ENCODE results near the gene DNAH2. TPM values are rescaled to one million over a fixed set of nuclear protein-coding genes. Genes with fewer than 3 reads are reported as not detected.

Gene DNAH2
- total and polyA plus RNA-seq, 2 of the 13 experiments (the other 11 are each of a cell fraction or from before 2014, with no cell fraction given): not detected

DNA sequence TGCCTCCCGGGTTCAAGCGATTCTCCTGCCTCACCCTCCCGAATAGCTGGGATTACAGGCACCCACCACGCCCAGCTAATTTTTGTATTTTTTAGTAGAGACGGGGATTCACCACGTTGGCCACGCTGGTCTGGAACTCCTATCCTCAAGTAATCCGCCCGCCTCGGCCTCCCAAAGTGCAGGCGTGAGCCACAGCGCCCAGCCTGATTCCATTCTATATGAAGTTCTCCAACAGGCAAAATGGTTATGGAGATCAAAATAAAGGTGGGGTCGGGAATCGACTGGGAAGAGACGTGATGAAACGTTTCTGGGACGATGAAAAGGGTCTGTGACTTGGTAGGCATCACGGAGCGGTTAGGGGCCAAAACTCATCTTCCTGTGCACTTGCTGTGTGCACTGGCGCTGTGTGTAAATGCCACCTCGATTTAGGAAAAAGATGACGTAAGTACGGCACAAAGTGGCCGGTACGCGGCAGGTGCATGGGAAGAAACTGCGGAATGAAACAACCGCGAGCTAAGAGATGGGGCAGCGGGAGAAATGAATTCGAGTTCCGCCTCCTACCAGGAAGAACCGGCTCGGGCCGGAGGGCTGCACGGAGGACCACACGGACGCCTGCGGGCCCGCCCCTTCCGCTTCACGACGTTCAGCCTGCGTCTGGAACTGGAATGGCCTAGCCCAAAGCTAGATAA is 31.9 kb upstream of the DNAH2 start (continued):
- TF ChIP-seq ZNF776 (CRISPR knock-in tag; IDR thresholded peaks at IDR 0.05) (no peak), ZNF644 (CRISPR knock-in tag; IDR thresholded peaks at IDR 0.05; ENCODE audit: low read depth) (no peak), RXRA (CRISPR knock-in tag; IDR thresholded peaks at IDR 0.05) (no peak), CBFB (CRISPR knock-in tag; IDR thresholded peaks at IDR 0.05) (no peak), FOXP1 (IDR thresholded peaks at IDR 0.05) (no peak), FOXP1 (CRISPR knock-in tag; IDR thresholded peaks at IDR 0.05) (0 out of 2 replicates have a peak, but pooled peaks have one; percentile 9), GABPB1 (CRISPR knock-in tag; IDR thresholded peaks at IDR 0.05) (peak; percentile 93), ZNF224 (CRISPR knock-in tag; IDR thresholded peaks at IDR 0.05) (no peak), CCDC6 (CRISPR knock-in tag; IDR thresholded peaks at IDR 0.05) (no peak), MZF1 (CRISPR knock-in tag; IDR thresholded peaks at IDR 0.05; ENCODE audit: borderline replicate concordance) (no peak), MAF1 (CRISPR knock-in tag; IDR thresholded peaks at IDR 0.05; ENCODE audit: borderline replicate concordance) (no peak), EED (CRISPR knock-in tag; IDR thresholded peaks at IDR 0.05) (no peak), NCOA5 (CRISPR knock-in tag; IDR thresholded peaks at IDR 0.05) (no peak), ZNF563 (CRISPR knock-in tag; IDR thresholded peaks at IDR 0.05) (peak; percentile 73; the same call in 1 of the 2 replicates), ZNF207 (IDR thresholded peaks at IDR 0.05; ENCODE audit: borderline replicate concordance) (no peak), ZNF282 (IDR thresholded peaks at IDR 0.05; ENCODE audit: partially characterized antibody) (no peak), ZNF549 (CRISPR knock-in tag; IDR thresholded peaks at IDR 0.05) (no peak)
- TF ChIP-seq, protein P1, sequence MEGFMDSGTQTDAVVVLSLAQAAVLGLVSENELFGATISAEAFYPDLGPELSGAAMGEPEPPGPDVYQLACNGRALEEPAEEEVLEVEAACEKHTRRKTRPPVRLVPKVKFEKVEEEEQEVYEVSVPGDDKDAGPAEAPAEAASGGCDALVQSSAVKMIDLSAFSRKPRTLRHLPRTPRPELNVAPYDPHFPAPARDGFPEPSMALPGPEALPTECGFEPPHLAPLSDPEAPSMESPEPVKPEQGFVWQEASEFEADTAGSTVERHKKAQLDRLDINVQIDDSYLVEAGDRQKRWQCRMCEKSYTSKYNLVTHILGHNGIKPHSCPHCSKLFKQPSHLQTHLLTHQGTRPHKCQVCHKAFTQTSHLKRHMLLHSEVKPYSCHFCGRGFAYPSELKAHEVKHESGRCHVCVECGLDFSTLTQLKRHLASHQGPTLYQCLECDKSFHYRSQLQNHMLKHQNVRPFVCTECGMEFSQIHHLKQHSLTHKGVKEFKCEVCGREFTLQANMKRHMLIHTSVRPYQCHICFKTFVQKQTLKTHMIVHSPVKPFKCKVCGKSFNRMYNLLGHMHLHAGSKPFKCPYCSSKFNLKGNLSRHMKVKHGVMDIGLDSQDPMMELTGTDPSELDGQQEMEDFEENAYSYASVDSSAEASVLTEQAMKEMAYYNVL (CRISPR knock-in tag; IDR thresholded peaks at IDR 0.05; ENCODE audit: borderline replicate concordance): 0 out of 2 replicates have a peak, but pooled peaks have one; percentile 12
- TF ChIP-seq, protein P2, sequence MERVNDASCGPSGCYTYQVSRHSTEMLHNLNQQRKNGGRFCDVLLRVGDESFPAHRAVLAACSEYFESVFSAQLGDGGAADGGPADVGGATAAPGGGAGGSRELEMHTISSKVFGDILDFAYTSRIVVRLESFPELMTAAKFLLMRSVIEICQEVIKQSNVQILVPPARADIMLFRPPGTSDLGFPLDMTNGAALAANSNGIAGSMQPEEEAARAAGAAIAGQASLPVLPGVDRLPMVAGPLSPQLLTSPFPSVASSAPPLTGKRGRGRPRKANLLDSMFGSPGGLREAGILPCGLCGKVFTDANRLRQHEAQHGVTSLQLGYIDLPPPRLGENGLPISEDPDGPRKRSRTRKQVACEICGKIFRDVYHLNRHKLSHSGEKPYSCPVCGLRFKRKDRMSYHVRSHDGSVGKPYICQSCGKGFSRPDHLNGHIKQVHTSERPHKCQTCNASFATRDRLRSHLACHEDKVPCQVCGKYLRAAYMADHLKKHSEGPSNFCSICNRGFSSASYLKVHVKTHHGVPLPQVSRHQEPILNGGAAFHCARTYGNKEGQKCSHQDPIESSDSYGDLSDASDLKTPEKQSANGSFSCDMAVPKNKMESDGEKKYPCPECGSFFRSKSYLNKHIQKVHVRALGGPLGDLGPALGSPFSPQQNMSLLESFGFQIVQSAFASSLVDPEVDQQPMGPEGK (CRISPR knock-in tag; IDR thresholded peaks at IDR 0.05): no peak
